Activated CD4-positive, alpha-beta T cell treated with anti-CD3 and anti-CD28 coated beads, Interleukin-2, Interleukin-6, amounts not matched to agents 100 ng/mL and 50 ng/mL, durations not matched to agents 16 hours and 8 hours (primary cell): Measurements from ENCODE around the gene NUP37.

Experiments used
- DNase-seq: peaks from one replicate; pipeline ENCODE4 v3.0.0-alpha.2; 2020

NUP37 gene

DNA sequence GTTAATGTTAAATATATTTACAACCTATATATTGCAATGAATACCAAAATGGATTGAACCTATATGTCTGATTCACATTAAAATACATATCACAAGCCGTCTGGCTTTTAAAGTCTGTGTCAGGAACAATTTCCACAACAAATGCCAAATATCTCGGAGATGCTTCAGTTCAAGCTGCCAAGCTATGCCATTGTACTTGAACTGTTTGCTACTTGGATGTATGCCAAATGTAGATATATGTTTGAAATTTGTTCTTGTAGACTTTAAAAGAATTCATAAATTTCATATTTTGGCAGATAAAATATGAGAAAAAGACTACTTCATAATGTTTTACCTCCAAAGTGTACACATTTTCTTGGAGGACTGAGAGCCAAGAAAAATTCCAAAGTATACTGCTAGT is 95.1 kb downstream of the NUP37 start:
- DNase-seq = no peak

DNA sequence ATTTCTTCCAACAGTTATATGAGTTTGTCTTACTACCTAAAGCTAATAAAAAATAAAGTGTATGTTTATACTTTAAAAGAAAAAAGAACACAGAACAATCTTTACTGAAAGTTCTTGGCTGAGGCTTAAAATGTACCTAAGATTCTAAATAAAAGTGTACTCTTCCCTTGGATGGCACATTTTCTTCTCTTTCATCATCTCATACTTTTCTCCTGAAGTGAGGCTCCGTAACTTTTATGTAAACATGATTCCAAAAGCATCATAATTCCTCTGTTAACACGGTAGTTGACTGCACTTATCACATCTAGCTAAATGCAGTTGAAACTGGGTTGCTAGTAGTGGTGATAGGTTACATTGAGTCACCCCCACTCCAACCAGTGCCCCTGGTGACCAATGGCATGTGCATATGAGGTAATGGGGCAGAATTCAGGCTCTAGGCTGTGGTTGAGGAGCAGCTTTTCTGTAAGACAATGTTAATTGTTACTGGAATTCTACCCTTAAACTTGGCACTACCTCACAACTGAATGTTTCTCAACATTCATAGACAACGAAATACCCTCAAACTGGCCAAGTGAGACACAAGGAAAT is 96.5 kb downstream of the NUP37 start:
- no peak for DNase-seq
